Epithelial cell of prostate (primary cell): Measurements from ENCODE around the gene KDM4C.
"Not testable (repeated sequence)": the region's sequence is repeated elsewhere in the genome, so short reads cannot be mapped to it uniquely, and the experiment has no call there.

Experiments used
- DNase-seq: peaks from one replicate; pipeline ENCODE4 v3.0.0-alpha.2; 2011; ENCODE audit warnings: low read depth, low spot score
- H3K27ac ChIP-seq: fragments of 450-650 bp; 2 replicates; pipeline ENCODE4 v1.5.1; 2017; ENCODE audit warnings: mild to moderate bottlenecking

Gene KDM4C

DNA sequence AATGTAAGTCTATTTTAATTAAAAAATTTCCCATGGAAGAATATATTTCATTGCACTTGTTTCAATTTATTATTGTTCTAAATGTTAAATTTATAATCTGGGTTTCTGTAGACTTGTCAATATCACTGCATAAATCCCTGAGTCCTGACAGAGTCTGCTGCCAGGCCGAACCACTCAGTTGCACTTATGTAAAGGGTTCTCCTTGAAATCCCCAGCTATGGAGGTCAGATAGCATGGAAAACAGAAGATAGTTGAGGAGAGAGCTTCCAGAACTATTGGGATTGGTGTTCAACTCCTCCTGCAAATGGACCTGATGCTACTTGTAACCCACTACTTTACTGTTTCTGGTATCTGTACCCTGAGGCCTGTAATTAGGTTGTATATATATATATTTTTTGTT, 37.2 kb downstream of the KDM4C start:
- DNase-seq = no peak
- H3K27ac ChIP-seq = no peak overlapping the region

DNA sequence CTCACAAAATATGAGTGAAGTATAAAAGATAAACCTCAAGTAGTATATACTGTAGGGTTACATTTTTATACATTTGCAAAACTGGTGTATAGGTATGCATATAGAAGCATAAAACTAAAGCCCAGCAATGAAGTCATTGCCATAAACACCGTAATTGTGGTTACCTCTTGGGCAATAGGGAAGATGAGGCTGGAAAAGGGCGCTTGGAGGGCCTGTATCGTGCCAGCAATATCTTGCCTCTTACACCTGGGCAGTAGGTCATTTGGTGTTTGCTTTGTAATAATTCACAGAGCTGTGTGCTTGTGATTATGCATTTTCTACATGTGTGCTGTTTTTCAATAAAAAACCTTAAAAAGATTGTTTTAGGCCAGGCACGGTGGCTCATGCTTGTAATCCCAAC, 45.2 kb downstream of the KDM4C start:
- no peak overlapping the region for H3K27ac ChIP-seq

DNA sequence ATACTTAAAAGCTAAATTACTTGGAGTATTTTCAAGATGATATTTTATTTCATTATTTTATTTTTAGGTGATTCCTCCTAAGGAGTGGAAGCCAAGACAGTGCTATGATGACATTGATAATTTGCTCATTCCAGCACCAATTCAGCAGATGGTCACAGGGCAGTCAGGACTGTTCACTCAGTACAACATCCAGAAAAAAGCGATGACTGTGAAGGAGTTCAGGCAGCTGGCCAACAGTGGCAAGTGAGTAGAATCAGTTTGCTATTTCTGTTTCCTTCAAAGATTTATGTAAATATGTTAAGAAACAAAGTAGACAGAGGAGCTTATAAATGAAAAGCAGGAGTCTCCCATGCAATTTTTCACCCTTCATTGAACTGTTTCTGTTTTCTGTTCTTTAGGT, 47.8 kb downstream of the KDM4C start:
- H3K27ac ChIP-seq = no peak overlapping the region
- no peak for DNase-seq

More for the DNA sequence above, 45.2 kb downstream of the KDM4C start:
- no peak for DNase-seq

DNA sequence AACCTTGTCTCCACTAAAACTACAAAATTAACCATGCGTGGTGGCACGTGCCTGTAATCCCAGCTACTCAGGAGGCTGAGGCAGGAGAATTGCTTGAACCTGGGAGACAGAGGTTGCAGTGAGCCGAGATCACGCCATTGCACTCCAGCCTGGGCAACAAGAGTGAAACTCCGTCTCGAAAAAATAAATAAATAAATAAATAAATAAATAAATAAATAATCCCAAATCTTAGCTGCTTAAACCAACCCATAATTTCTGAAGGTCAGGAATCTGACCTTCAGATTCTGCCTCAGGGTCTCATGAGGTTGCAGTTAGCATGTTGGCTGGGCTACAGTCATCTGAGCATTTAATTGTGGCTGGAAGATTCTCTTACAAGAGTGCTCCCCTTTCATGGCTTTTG, 48.5 kb downstream of the KDM4C start:
- not testable (repeated sequence) for H3K27ac ChIP-seq

DNA sequence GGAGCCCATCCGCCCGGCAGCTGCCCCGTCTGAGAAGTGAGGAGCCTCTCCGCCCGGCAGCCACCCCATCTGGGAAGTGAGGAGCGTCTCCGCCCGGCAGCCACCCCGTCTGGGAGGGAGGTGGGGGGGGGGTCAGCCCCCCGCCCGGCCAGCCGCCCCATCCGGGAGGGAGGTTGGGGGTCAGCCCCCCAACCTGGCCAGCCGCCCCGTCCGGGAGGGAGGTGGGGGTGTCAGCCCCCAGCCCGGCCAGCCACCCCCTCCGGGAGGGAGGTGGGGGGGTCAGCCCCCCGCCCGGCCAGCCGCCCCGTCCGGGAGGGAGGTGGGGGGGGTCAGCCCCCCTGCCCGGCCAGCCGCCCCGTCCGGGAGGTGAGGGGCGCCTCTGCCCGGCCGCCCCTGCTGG, 49.9 kb downstream of the KDM4C start:
- not testable (repeated sequence) for DNase-seq, H3K27ac ChIP-seq

More for the DNA sequence above, 48.5 kb downstream of the KDM4C start:
- DNase-seq = not testable (repeated sequence)

DNA sequence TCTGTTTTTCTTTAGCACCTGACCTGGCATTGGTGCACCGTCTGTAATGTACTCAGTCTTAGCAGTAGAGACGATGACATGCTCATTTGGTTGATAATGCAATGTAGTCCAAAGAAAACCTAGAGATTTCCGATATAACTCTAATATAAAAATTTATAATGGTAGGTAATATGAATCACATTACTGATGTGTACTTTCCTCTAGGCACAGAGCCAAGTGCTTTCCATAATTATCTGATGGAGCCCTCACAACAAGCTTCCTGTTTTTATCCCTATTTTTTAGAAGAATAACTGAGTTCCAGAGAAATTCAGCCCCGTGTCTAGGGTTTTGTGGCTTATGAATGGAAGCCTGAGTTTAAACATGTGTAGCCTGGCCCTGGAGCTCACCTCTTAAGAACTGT, 53.7 kb downstream of the KDM4C start:
- H3K27ac ChIP-seq = no peak overlapping the region
- no peak for DNase-seq

DNA sequence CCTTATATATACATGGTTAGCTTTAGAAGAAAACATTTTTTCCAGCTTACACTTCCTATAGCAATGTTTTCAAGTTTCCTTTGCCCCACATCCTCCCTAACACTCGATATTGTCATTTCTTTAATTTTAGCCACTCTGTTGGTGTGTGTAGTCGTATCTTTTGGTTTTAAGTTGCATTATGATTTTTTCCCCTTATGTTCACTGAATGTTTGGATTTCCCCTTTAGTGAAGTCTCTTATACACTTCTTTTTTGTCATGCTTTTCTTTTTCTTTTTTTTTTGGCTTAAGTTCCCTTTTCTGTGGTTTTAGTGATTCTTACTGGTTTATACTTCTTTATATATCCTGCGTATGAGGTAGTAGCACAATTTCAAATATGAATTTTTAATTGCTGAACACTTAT, 58.8 kb downstream of the KDM4C start:
- DNase-seq = no peak

DNA sequence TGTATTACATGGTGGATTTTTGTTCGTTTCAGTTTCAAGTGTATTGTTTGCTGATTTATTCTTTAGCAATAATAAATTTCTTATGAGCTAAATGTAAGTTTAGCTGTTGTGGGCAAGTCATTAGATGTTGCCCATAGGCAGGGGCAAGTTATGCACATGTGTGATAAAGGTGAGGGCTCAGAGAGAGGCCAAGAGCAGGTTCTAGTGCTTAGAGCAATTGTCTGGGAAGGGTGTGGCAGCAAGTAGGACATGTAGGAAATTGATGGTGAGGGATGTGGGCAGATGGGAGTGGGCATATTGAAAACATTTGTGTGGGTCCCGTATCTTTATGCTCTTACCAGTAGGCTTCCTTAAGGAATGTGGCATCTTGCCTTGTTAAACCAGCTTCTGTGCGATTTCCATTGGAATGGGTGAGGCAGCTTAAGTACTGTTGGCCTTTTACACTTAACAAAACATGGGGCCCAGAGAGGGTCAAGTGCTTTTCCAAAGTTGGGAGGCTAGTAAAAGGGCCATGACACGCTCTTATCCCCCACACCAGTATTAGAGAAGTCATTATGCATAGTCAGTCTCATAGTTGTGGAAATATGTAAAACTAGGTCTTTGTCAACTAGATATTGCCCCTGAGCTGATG, 60.6 kb downstream of the KDM4C start:
- DNase-seq = no peak
- no peak overlapping the region for H3K27ac ChIP-seq

More for the DNA sequence above, 58.8 kb downstream of the KDM4C start:
- H3K27ac ChIP-seq = no peak overlapping the region

DNA sequence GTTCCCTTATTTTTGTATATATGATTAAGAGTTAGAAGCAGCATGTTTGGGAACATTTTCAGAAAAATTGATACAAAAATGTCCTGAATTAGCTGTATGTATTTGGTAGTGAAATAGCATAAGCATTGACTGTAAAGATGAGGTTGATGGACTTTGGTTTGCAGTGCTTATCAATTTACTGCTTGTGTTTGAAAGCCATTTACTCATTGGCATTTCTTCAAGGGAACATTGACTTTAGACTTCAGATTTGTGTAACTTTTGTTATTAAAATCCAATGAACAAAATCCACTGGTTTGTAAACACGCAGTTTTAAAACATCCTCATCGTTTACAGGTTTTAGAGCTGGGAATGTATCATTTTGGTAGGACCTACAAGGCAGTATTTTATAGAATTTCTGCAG, 61.3 kb downstream of the KDM4C start:
- no peak for DNase-seq
- no peak overlapping the region for H3K27ac ChIP-seq

DNA sequence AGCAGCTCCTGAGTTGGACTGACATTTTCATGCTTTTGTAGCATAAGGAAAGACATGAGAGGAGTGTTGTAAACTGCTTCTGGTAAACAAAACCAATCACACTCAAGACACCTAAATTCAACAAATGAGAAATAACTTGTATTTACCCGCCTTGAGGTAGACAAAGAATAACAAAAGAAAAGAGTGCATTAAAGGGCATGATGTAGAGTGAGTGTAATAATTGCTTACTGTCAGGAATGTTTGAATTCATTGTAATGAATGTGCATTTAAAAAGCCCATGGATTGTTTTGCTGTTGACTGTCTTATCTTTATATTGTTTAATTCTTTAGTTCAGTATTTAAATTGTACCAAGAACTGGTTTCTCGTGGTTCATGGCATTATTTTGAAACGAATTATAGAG, 61.8 kb downstream of the KDM4C start:
- no peak for DNase-seq
- no peak overlapping the region for H3K27ac ChIP-seq

DNA sequence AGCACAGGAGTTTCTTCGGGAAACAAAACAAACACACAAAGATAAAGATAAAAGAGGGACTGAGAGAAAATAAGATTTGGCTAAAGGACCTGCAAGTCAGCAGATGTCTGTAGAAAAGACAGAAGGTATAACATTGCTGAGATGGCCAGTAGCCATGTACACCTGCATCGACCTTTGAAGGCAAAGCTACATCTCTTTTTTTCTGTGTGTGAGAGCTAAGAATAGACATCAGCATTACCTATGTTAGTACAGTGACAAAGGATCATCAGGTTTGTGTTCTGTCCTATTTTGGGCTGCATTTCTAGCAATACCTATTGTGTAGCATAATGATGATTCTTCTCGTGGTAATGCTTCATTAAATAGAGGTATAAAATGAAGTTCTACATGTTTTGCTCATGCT, 64.9 kb downstream of the KDM4C start:
- no peak overlapping the region for H3K27ac ChIP-seq
- DNase-seq = no peak

DNA sequence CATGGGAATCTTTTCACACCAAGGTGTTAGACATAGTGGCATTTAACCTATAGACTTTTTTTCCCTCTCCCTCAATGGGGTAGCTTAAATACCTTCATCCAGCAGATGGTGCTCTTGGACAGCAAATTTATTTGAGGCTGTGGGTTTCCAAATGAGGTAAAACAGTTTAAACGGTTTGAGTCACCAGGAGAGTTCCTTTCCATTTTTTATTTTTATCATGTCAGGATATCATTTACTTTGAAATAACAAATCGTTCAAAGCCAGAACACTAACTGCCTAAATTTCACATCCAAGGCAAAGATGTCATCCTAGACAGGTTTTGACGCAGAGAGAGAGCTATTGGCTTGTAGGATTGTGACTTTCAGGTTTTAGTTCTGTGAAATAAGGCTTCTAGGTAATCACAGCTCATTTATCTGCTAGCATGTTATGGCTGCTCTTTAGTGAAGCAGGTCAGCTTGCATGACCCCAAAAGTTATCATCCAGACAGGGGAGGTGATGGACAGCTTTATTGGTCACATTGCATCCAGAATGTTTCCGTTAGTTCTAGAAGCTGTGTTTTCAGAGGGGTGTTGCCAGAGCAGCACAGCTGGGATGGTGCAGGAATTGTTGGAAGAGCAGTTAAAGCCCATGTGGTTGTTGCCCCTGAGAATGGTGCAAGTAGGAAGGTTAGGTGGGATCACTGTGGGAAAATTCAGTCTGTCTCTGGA, 69.8 kb downstream of the KDM4C start:
- DNase-seq = no peak
- no peak overlapping the region for H3K27ac ChIP-seq

DNA sequence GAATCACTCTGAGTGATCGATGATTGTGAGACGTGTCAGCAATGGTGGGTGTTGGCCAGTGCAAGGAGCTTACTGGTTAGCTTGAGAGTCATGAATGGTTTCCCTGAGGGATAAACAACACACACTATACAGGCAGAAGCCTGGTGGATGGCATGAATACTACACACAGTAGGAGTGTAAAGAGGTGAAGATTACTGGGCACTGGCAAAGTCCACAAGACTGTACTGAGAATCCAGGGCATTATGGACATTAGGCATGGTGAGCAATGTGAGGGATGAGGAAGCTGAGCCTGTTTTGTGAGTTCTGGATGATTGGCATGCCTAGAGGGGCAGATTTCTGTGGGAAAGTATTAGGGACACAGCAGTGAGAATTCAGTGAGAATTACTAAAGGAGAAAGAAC, 71.3 kb downstream of the KDM4C start:
- H3K27ac ChIP-seq = no peak overlapping the region
- peak; percentile 12 for DNase-seq

DNA sequence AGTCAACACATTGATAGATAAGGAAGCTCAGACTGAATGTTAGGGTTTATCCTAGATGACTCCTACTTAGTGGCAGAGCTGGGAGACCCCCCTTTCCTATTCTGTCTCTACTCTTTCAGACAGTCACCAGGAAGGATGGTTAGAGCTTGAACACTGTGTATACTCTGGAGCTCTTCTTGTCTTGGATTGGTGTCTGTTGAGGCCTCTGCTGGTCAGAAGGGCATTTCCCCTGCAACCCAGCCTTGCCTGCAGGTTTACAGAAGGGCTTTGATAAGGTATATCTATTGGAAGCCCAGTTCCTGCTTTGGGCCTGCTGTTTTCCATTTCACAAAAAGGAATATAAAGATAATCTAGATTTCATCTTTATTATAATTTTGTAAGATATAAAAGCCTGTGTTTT, 71.8 kb downstream of the KDM4C start:
- H3K27ac ChIP-seq = no peak overlapping the region
- DNase-seq = no peak

DNA sequence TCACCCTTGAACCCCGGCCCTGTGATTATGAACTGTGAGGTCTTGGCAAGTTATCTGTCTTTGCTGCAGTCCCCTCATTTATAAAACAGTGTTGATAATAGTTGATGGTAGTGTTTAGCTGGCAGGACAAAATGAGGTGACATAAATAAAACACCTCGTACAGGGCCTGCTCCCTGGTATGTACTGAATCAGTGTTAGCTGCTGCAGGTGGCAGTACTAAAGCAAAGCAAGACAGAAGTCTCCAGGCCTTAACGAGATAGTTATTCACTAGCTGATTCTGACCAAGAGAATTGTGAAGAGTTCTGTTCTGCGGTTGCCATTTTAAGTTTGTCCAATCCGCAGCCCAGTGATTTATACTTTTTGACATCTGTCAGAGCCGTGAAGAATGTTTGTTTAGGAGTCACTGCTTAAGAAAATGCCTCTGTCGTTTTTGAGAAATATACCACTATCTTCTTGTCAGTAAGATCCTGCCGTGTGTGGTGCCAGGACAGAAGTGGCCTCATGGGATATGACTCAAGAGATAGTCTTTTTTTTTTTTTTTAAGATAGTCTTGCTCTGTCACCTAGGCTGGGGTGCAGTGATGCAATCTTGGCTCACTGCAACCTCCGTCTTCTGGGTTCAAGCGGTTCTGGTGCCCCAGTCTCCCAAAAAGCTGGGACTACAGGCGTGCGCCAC, 75.9 kb downstream of the KDM4C start:
- H3K27ac ChIP-seq = no peak overlapping the region
- DNase-seq = no peak

DNA sequence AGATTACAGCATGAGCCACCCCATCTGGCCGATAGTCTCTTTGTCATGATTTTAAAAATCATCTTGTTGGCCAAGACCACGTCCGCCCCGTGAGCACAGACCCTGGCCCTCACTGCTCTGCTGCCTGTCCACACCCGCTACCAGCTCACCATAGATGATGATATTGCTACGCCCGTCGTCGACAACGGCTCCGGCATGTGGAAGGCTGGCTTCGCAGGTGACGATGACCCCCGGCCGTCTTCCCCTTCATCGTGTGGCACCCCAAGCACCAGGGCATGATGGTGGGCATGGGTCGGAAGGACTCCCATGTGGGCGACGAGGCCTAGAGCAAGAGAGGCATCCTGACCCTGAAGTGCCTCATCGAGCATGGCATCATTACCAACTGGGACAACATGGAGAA, 76.5 kb downstream of the KDM4C start:
- H3K27ac ChIP-seq = no peak overlapping the region
- no peak for DNase-seq

DNA sequence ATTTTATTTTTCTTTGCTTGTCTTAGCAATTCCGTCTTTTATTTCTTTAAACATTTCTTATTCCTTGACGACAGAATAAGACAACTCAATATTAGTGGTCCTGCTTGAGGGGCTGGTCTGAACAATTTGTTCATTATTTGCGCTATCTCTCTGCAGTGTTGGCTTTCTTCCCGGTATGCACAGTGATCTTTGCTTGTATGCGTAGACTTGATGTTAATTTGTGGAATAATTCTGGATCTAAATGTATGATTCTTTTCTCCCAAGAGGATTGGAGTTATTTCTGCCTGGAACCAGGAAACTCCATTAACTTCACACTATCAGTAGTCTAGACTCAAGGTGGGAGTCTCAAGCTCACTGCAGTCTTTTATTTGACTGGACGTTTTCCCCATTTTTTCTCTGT, 80.4 kb downstream of the KDM4C start:
- H3K27ac ChIP-seq = no peak overlapping the region
- DNase-seq = no peak

DNA sequence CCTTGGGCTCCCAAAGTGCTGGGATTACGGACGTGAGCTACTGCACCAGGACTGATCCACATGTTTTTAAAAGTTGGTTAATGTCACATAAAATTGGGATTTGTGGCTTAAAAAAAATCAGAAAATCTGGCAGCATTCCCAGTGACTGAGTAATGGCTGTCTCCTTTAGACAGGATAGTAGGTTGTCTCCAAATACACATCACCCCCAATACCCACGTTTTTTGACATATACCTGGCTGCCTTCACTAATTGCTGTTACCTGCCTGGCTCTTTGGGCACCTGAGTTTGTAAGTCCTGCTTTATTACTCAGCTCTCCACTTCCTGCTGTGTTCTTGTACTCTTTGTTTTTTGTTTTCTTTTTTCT, 84.8 kb downstream of the KDM4C start:
- no peak for DNase-seq
- H3K27ac ChIP-seq = no peak overlapping the region

DNA sequence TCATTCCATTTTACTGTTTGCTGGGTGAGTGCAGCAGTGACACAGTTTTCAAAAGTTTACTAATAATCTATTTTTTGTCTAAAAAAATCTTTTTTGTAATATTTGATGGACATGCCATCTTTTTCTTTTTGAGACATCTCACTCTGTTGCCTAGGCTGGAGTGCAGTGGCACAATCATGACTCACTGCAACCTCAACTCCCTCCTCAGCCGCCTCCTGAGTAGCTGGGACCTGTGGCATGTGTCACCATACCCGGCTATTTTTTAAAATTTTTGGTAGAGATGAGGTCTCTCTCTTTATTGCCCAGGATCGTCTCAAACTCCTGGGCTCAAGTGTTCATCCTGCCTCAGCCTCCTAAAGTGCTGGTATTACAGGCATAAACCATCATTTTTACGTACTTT, 86.0 kb downstream of the KDM4C start:
- H3K27ac ChIP-seq = no peak overlapping the region
- no peak for DNase-seq

DNA sequence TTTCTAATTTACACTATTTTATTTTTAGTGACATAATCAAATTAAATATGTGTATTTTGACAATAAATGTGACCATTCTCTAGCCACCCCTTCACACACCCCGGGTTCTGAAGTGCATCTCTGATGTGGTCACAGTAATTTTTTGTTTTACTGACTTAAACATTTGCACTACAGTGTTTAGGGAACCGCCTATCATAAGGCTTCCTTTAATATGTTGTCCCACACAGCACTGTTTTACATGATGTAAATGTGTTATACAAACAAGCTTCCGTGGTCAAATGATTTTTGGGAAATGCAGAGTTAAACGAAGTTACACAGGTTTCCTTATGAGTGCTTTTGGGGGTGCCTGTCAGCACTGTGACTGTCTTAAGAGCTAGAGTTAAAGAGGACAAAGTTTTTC, 86.5 kb downstream of the KDM4C start:
- no peak overlapping the region for H3K27ac ChIP-seq
- no peak for DNase-seq

DNA sequence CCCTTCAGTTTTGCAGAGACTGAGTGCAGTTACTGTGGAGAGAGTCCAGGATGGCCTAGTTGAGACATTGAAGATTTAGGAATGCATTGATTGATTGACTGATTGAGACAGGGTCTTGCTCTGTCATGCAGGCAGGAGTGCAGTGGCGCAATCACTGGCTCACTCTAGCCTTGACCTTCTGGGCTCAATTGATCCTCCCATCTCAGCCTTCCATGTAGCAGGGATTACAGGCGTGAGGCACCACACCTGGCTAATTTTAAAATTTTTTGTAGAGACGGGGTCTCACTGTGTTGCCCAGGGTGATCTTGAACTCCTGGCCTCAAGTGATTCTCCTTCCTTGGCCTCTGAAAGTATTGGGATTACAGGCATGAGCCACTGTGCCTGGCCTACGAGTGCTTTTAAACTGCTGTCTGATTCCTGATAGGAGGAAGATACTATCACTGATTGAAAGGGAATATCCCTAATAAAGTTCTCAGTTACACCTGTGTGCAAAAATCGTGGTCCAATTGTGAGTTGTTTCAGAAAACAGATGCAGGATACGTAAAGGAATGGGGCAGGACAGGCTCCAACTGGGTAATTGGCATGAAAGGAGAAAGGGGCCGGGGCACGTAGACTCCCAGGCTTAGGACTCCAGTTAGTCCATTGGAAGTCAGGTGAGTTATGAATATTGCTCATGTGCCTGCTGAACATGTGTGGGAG, 87.5 kb downstream of the KDM4C start:
- DNase-seq = no peak
- no peak overlapping the region for H3K27ac ChIP-seq
